Endothelial cell of umbilical vein (primary cell): Measurements from ENCODE around the gene SH3PXD2A. TPM values are rescaled to one million over a fixed set of nuclear protein-coding genes. Genes with fewer than 3 reads are reported as not detected.

ENCODE experiments used
- BruUV-seq: library from RNA; stranded (reverse); fragments of 400-500 nt; replicated peaks from 2 replicates; lab custom pipeline; 2021; lab: Mats Ljungman, UMichigan
- CTCF ChIA-PET: fragments of 300-600, 350-600 bp; sonication (Branson Sonifier 250); formaldehyde crosslinking; loops from one replicate; lab custom pipeline; 2021; ENCODE audit warnings: antibody characterized with exemption, inconsistent platforms; lab: Charles Lee
- POLR2A ChIA-PET: fragments of 300-600, 350-600 bp; sonication (Branson Sonifier 250); formaldehyde crosslinking; loops from one replicate; lab custom pipeline; 2021; ENCODE audit warnings: antibody characterized with exemption, inconsistent platforms; lab: Charles Lee
- DNase-seq: peaks from one replicate; pipeline ENCODE4 v3.0.0-alpha.2; 2011; ENCODE audit warnings: low read depth, low spot score
- FAIRE-seq: peaks from 2 replicates; lab custom pipeline; 2011; peaks lifted over from hg19 to GRCh38; lab: Jason Lieb, UNC
- H2AFZ ChIP-seq: 2 replicates; pipeline ENCODE4 v1.6.0; 2012; ENCODE audit warnings: low read depth, low read length, control low read depth, inconsistent platforms
- H3K27ac ChIP-seq: 2 replicates; pipeline ENCODE4 v1.5.1; 2011; ENCODE audit warnings: low read depth, mild to moderate bottlenecking, control low read depth, low read length, moderate library complexity; ENCODE audit not compliant: insufficient read depth
- H3K27me3 ChIP-seq, 2 experiments: 2 replicates each; pipeline versions ENCODE4 v1.6.0 to v1.6.1; 2011; ENCODE audit warnings: low read length in 2 of 2, mixed read lengths in 1 of 2; ENCODE audit not compliant: control insufficient read depth in 2 of 2, insufficient read depth in 2 of 2
- H3K36me3 ChIP-seq, 2 experiments: 2 replicates in 1 of 2; 3 replicates in 1 of 2; pipeline ENCODE4 v1.5.1; 2011; ENCODE audit warnings: low read length in 2 of 2, mild to moderate bottlenecking in 1 of 2, moderate library complexity in 1 of 2; ENCODE audit not compliant: control insufficient read depth in 2 of 2, insufficient read depth in 2 of 2; ENCODE audit errors: extremely low read depth in 1 of 2
- H3K4me1 ChIP-seq: 3 replicates; pipeline ENCODE4 v1.5.1; 2011; ENCODE audit warnings: mild to moderate bottlenecking, low read length; ENCODE audit not compliant: control insufficient read depth, insufficient read depth; ENCODE audit errors: extremely low read depth
- H3K4me2 ChIP-seq: 2 replicates; pipeline ENCODE4 v1.6.1; 2011; ENCODE audit warnings: low read length, control low read depth, mixed read lengths; ENCODE audit not compliant: insufficient read depth
- H3K4me3 ChIP-seq, 3 experiments: fragments of 200-600 bp in 1 of 3; sonication (generic), shearing (Covaris generic) in 1 of 3; replicated peaks in 1 of 3; 2 replicates each; pipeline ENCODE4 v1.5.1; 2011 to 2016; ENCODE audit warnings: control low read depth in 3 of 3, low read length in 3 of 3, mild to moderate bottlenecking in 2 of 3, inconsistent platforms in 1 of 3, low read depth in 1 of 3, moderate library complexity in 1 of 3; ENCODE audit not compliant: insufficient read depth in 1 of 3
- H3K79me2 ChIP-seq: 2 replicates; pipeline ENCODE4 v1.6.0; 2012; ENCODE audit warnings: low read length, inconsistent platforms; ENCODE audit not compliant: control insufficient read depth, insufficient read depth
- H3K9ac ChIP-seq: replicated peaks from 2 replicates; pipeline ENCODE3; 2011; ENCODE audit warnings: low read length, control low read depth; ENCODE audit not compliant: insufficient read depth; ENCODE audit errors: extremely low read depth
- H3K9me1 ChIP-seq: replicated peaks from 3 replicates; pipeline ENCODE4 v1.6.0; 2011; ENCODE audit warnings: mild to moderate bottlenecking, low read length; ENCODE audit not compliant: control insufficient read depth, insufficient read depth; ENCODE audit errors: extremely low read depth
- H3K9me3 ChIP-seq: replicated peaks from 2 replicates; pipeline ENCODE4 v1.5.1; 2012; ENCODE audit warnings: low read length, inconsistent platforms; ENCODE audit not compliant: control insufficient read depth, insufficient read depth
- H4K20me1 ChIP-seq: replicated peaks from 2 replicates; pipeline ENCODE3; 2011; ENCODE audit warnings: mild to moderate bottlenecking, low read length; ENCODE audit not compliant: control insufficient read depth, insufficient read depth; ENCODE audit errors: extremely low read depth
- EZH2 ChIP-seq: IDR thresholded peaks from 2 replicates; pipeline ENCODE4 v1.6.1; 2012; ENCODE audit warnings: borderline replicate concordance, low read depth, mild to moderate bottlenecking, moderate library complexity, low read length, inconsistent platforms; ENCODE audit not compliant: severe bottlenecking
- FOS ChIP-seq: IDR thresholded peaks from 2 replicates; pipeline ENCODE4 v1.6.1; 2011; ENCODE audit warnings: mild to moderate bottlenecking, low read length, moderate library complexity, borderline replicate concordance; ENCODE audit not compliant: insufficient read depth
- GATA2 ChIP-seq: IDR thresholded peaks from 2 replicates; pipeline ENCODE4 v1.7.0; 2011; ENCODE audit warnings: low read depth, mild to moderate bottlenecking, moderate library complexity, mixed read lengths, low read length; ENCODE audit not compliant: insufficient read length, insufficient read depth
- JUN ChIP-seq: IDR thresholded peaks from 2 replicates; pipeline ENCODE4 v1.6.1; 2011; ENCODE audit warnings: borderline replicate concordance, low read depth; ENCODE audit not compliant: insufficient read length, insufficient read depth
- MAX ChIP-seq: IDR thresholded peaks from 2 replicates; pipeline ENCODE4 v1.6.1; 2011; ENCODE audit not compliant: insufficient read depth, insufficient read length
- MYC ChIP-seq: IDR thresholded peaks from one replicate; pipeline ENCODE4 v1.6.1; 2011; ENCODE audit warnings: mild to moderate bottlenecking, low read depth, low read length
- POLR2A ChIP-seq: IDR thresholded peaks from 2 replicates; pipeline ENCODE4 v1.6.1; 2012; ENCODE audit warnings: low read depth, mild to moderate bottlenecking, control low read depth, low read length
- POLR2AphosphoS5 ChIP-seq: IDR thresholded peaks from 2 replicates; pipeline ENCODE4 v1.6.1; 2012; ENCODE audit warnings: low read depth, mild to moderate bottlenecking, control low read depth, low read length, moderate library complexity; ENCODE audit not compliant: insufficient read depth
- dilution Hi-C: fragments of 300-500 bp; cut with MboI; formaldehyde crosslinking; loops from one replicate; pipeline ENCODE4 v1.15.0; 2019; ENCODE audit warnings: low sequenced_read_pairs; ENCODE audit not compliant: extremely low pct_ligation_motif_present
- intact Hi-C: fragments of 100-400 bp; cut with micrococcal nuclease; formaldehyde crosslinking; loops from one replicate; pipeline ENCODE4 v1.10.0; 2022
- polyA plus RNA-seq, 4 experiments: library from polyadenylated mRNA; depleted of rRNA in 3 of 4; stranded (reverse) in 3 of 4; unstranded in 1 of 4; fragments of >200 nt; gene quantifications; 2 replicates each; pipeline versions ENCODE4 v1.2.1 to v1.2.3, GENCODE V29; 2011 to 2012; ENCODE audit warnings: missing spikeins in 1 of 4
- total RNA-seq: library from RNA; stranded (reverse); gene quantifications from 2 replicates; pipeline ENCODE4 v1.2.3, GENCODE V29; 2021
- TF ChIP-seq, protein P1 (sequence below), 2 donors: IDR thresholded peaks; 1 replicate in 1 of 2; 2 replicates in 1 of 2; pipeline ENCODE4 v1.5.1; 2011; ENCODE audit warnings: low read length in 2 of 2, mild to moderate bottlenecking in 2 of 2, moderate library complexity in 2 of 2, control low read depth in 1 of 2, inconsistent platforms in 1 of 2, low read depth in 1 of 2; ENCODE audit not compliant: insufficient read depth in 1 of 2; ENCODE audit errors: extremely low read depth in 1 of 2

SH3PXD2A gene
- total and polyA plus RNA-seq, 2 donors (not counting 3 experiments of a cell fraction or from before 2014, with no cell fraction given) = 1.4 to 5.1 TPM

DNA sequence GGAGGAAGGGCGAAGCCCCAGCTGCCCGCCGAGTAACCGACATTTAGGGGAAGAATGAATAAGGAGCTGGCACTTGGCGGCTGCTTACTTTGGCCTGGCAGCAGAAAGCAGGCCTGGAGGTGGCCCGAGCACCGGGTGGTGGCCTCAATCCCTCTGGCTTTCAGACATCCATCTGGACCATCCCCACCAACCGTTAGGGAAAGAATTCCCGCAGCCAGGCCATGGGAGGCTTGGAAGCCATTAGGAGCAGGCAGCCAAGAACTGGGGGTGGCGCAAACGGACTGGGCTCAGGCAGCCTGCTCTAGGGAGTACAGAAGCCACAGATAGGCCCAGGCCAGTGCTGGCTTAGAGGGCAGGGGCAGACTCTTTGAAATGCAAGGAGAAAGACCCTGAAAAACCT lies 229.2 kb downstream of the SH3PXD2A start:
- Histone ChIP-seq H3K27me3 (no peaks in the 10 kb centered on the region), H3K36me3 (no peaks in the 10 kb centered on the region), H3K4me3 (no peak overlapping the region), H3K4me2 (no peak overlapping the region), H2AFZ (no peak overlapping the region), H3K9ac (no peak overlapping the region), H3K9me3 (no peaks in the 10 kb centered on the region), H4K20me1 (no peaks in the 10 kb centered on the region), H3K79me2 (no peaks in the 10 kb centered on the region), H3K27ac (no peak overlapping the region), H3K9me1 (no peaks in the 10 kb centered on the region), H3K4me1 (no peaks in the 10 kb centered on the region)
- POLR2A ChIA-PET = no interaction called here
- DNase-seq (no peak), FAIRE-seq (no peak)
- intact Hi-C loops (no loop called here), dilution Hi-C loops (no loop called here)
- TF ChIP-seq JUN (no peak), EZH2 (no peak)
- TF ChIP-seq, protein P1, sequence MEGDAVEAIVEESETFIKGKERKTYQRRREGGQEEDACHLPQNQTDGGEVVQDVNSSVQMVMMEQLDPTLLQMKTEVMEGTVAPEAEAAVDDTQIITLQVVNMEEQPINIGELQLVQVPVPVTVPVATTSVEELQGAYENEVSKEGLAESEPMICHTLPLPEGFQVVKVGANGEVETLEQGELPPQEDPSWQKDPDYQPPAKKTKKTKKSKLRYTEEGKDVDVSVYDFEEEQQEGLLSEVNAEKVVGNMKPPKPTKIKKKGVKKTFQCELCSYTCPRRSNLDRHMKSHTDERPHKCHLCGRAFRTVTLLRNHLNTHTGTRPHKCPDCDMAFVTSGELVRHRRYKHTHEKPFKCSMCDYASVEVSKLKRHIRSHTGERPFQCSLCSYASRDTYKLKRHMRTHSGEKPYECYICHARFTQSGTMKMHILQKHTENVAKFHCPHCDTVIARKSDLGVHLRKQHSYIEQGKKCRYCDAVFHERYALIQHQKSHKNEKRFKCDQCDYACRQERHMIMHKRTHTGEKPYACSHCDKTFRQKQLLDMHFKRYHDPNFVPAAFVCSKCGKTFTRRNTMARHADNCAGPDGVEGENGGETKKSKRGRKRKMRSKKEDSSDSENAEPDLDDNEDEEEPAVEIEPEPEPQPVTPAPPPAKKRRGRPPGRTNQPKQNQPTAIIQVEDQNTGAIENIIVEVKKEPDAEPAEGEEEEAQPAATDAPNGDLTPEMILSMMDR (IDR thresholded peaks at IDR 0.05; ENCODE audit: extremely low read depth in 1 of 2, insufficient read depth in 1 of 2, low read depth in 1 of 2, low read length in 2 of 2) = no peak
- no TSS peak for BruUV-seq
- CTCF ChIA-PET = interaction anchor here (0.9 to 2.0 kb wide), 2 partner anchors 8 to 60 kb away, joined by 4 to 5 read pairs; no protein-coding TSS in a partner anchor

DNA sequence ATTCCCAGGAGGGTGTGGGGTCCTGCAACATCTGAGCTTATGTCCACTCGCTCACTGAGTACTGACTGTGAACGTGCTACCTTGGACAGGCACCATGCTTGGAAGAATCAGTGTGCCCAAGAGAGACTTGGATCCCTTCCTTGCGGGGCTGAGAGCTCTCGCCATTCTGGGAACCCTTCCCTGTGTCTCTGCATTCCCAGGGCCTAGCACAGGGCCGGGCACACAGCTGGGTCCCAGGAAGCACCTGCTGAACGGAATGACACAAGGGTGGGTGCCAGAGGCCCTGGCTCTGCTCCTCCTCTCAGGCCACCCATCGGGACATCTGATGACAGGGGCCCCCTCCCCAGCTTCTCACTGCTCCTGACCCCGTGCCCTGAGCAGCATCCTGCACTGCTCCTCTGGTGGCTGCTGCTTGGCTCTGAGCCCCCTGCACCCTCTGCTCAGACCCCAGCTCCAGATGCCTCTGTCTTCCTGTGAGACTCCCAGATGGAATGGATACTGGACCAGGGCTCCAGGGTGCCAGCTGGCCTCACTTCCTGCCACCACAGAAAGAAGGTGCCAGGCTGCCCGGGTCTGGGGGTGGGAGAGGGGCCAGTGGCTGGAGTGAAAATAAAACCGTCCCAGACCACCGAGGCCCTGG lies 232.3 kb downstream of the SH3PXD2A start:
- Histone ChIP-seq H3K27ac (no peak overlapping the region), H3K4me2 (no peak overlapping the region), H3K79me2 (no peaks in the 10 kb centered on the region), H3K9ac (no peak overlapping the region), H3K9me1 (no peaks in the 10 kb centered on the region), H3K4me3 (no peak overlapping the region), H3K9me3 (no peaks in the 10 kb centered on the region), H3K27me3 (no peaks in the 10 kb centered on the region), H4K20me1 (no peaks in the 10 kb centered on the region), H3K36me3 (no peaks in the 10 kb centered on the region), H2AFZ (no peak overlapping the region), H3K4me1 (no peaks in the 10 kb centered on the region)
- ChIA-PET CTCF (no interaction called here), POLR2A (no interaction called here)
- intact Hi-C loops (no loop called here), dilution Hi-C loops (no loop called here)
- TF ChIP-seq MYC = no peak
- TF ChIP-seq POLR2AphosphoS5 = no peak
- no peak for TF ChIP-seq GATA2
- TF ChIP-seq POLR2A = no peak
- TF ChIP-seq, protein P1 (IDR thresholded peaks at IDR 0.05; ENCODE audit: extremely low read depth in 1 of 2, insufficient read depth in 1 of 2, low read depth in 1 of 2, low read length in 2 of 2) = no peak
- no peak for TF ChIP-seq MAX
- TF ChIP-seq EZH2 = no peak
- no peak for TF ChIP-seq FOS
- FAIRE-seq (no peak), DNase-seq (no peak)
- BruUV-seq = no TSS peak
